Measurements from ENCODE around the gene TSFM.
"Not testable (repeated sequence)": the region's sequence is repeated elsewhere in the genome, so short reads cannot be mapped to it uniquely, and the experiment has no call there.

The TSFM gene

DNA sequence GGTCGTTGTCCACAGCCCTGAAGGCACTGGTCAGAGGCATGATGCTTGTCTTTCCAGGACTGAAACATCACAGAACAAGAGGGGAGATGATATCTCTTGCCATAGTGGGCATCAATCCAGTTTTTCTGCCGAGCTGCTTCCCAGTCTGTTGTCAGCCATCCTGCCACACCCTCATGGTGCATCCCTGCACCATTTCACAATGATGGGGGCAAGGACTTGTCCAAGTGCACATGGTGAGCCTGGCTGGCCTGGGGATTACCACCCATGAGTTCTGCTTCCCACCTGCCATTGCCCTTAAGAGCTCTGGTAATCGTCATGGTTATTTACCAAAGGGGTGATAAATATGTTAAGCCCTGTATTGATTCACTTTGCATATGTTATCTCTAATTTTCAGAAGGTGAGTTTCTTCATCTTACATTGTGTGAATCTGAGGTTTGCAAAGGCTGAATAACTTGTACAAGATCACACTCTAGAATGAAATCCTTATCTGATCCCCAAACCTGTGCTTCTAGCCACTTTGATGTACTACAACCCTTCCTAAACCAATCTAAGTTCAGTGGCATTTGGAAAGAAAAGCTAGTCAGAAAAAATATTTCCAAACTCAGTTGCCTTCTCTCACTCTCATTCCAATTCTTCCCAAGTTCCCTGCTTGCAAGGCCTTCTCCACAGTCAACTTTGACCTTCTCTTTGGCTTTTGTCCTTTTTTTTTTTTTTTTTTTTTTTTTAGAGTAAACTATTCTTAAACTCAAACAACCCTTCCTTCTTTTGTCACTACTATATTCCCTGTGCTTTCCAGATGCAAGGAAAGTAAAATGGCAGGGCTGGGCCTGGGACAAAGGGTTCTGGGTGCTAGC is 33.6 kb downstream of the TSFM start:
- DNase-seq: no peak

DNA sequence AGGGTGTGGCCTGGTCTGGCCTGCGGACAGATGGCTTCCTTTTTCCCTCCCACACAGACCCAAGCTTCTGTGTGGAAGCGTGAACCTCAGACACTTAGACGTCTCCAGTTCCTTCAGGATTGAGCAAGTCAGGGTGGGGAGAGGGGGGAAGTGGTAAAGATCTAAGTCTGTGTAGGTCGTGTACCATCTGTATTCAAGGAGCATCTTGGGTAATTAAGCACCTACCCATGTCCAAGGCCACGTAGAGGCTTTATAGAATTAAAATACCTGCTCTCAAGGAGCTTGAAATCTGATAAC is 34.2 kb downstream of the TSFM start:
- no peak for DNase-seq

GRCh38 chr12:57817261-57817989 is 34.8 kb downstream of the TSFM start:
- no peak for DNase-seq

GRCh38 chr12:57817990-57818331 is 35.4 kb downstream of the TSFM start:
- not testable (repeated sequence) for DNase-seq

GRCh38 chr12:57820119-57820518 is 37.5 kb downstream of the TSFM start:
- not testable (repeated sequence) for DNase-seq

DNA sequence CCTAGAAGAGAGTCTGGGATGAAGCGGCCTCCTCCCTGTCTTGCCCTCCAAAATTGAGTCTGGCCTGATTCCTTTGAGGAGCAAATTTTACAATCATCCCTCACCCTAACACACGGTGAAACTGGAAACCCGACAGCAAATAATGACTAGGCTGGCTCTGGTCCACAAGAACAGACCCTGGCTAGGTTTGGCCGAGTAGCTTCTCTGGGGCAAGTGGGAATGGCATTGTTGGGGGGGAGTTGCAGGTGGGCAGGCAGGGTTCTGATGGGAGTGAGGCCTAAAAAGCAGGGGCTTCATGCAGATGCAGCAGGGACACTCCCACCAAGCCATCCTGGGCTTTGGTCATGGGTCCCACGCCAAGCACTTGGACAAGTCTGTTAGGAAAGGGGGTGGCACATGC is 38.4 kb downstream of the TSFM start:
- DNase-seq: not testable (repeated sequence)

- DNase-seq: no peak
Measured at GRCh38 chr12:57821474-57822214, 39.1 kb downstream of the TSFM start.

DNA sequence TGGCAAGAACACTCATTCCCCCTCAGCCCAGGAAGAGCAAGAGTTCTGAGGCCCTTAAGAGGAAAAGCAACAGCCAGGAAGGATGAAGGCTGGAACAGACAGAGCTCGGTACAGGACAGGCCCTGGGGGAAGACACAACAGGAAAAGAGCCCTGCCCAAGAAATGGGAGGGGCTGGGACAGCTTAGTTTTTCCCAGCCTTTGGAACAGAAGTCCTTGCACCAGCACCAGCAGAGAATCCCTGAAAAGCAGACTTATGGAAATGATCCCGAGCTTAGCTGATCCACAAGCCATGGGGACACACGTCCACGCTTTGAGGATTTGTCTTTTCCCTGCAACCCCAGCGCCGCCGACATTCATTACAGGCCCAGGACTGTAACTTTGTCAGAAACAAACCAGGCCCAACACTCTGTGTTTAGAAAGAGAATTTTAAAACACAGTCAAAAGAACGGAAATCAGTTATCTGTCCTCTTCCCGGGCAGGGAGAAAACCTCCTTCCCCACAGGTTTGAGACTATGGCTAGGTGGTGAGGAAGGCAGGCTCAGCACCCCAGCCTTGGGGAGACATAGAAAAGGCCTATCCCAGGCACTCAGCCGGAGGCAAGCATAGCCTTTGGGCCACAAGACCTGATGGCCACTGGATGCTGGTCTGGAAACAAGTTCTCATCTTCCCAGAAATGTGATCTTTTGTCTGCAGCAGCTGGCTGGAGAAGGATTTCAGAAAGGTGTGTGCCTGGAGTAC is 40.0 kb downstream of the TSFM start:
- no peak for DNase-seq

DNA sequence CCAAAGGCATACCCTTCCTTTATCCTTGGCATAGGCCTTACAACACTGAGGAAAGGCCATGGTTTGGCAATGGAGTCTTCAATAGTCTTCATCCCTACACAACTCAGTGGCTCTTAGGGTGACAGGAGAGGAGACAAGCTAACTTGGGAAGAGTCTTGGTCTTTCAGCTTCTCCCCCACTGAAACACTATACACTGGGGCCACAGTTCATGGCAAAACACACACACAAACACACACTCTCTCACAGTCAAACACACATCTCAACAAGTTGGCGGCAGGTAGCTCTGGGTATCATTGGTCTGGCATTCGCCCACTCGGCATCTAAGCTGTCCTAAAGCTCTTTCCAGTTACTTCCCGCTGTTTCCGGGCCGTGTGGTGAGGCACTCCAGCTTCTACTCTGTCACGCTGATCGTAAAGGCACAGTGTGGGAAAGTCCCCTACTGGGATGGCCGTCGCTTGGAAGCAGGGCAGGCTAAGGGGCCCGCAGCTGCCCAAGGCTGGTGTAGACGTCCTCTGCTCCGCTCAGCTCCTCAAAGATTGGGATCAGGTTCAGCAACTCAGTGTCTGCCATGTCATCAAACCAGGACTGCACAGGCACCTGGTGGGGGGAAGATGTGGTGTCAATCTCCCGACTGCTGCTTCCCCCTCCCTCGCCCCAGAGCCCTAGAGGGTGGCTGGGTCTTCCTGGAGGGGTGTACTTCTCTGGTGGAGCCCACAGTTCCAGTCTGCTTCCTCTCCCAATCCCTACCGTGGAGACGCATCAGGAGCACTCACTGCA is 40.7 kb downstream of the TSFM start:
- DNase-seq: no peak

GRCh38 chr12:57823908-57824640 is 41.5 kb downstream of the TSFM start:
- no peak for DNase-seq

GRCh38 chr12:57825451-57825850 is 42.9 kb downstream of the TSFM start:
- no peak for DNase-seq

- DNase-seq: no peak
Measured at GRCh38 chr12:57826400-57826799, 43.8 kb downstream of the TSFM start.

DNA sequence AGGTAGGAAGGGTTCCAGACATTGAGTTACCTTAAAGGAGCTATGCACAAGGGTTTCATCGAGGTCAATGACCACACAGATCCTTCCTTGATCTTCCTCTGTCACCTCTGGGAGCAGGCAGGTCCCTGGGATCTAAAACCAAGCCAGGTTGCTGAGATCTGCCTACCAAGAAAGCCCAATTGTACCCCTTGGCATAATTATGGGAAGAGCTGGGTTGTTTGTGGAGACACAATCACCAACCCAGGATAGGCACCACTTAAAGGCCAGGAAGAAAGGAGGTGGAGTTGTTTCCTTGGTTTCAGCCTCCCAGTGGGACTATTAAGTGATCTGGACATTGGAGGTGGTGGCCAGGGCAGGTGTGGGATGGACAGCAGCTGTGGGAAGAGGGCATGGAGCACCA is 44.4 kb downstream of the TSFM start:
- no peak for DNase-seq

GRCh38 chr12:57829025-57829777 is 46.6 kb downstream of the TSFM start:
- no peak for DNase-seq

- no peak for DNase-seq
Measured at GRCh38 chr12:57830393-57830792, 47.8 kb downstream of the TSFM start.

DNA sequence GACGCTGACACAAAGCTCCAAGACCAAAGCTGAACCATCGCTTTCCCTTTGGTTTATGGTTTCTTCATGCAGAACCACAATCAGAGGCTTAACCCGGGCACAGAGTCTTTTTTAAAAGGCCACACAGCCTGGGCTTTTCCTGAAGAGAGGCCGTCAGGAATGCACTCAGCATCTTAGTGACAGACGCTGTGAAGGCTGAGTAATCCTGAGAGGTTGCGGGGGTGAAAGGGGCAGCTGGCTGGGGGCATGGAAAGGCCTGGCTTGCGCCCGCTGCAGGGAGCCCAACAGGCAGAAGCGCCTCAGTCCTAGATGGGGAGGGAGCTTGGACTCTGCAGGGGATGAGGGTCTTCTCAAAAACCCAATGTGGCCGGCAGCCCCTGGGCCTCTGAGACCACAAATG is 50.4 kb downstream of the TSFM start:
- no peak for DNase-seq

- DNase-seq: no peak
Measured at GRCh38 chr12:57833672-57834071, 51.1 kb downstream of the TSFM start.

DNA sequence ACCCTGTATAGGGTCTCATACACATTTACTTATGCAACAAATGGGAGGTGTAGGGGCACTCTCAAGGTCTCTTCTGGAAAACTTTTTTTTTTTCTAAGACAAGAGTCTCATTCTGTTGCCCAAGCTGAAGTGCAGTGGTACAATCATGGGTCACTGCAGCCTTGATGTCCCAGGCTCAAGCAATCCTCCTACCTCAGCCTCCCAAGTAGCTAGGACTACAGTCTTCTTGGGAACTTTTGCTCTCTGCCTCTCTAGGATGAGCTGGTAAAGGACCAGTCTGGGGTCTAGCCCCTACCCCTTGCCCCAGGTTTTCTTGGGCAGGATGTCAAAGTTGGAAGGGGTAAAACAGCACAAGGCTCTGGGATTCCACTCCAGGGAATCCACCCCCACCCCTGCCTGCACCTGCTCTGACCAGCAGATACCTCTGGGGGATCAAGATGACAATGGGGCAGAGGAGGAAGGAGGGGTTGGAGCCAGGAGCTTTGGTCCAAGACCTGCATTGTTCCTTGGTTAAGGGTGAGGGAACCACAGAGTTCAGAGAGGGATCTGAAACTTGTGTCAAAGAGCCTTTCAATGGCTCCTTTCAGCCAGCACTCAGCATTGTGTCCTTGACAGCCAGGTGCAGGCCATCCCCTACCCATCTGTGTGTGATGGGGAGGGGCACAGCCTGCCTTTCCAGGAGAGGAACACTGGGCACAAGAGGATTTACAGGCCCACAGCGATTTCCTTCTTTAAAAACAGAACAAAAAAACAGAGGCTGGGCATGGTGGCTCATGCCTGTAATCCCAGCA is 51.7 kb downstream of the TSFM start:
- no peak for DNase-seq

DNA sequence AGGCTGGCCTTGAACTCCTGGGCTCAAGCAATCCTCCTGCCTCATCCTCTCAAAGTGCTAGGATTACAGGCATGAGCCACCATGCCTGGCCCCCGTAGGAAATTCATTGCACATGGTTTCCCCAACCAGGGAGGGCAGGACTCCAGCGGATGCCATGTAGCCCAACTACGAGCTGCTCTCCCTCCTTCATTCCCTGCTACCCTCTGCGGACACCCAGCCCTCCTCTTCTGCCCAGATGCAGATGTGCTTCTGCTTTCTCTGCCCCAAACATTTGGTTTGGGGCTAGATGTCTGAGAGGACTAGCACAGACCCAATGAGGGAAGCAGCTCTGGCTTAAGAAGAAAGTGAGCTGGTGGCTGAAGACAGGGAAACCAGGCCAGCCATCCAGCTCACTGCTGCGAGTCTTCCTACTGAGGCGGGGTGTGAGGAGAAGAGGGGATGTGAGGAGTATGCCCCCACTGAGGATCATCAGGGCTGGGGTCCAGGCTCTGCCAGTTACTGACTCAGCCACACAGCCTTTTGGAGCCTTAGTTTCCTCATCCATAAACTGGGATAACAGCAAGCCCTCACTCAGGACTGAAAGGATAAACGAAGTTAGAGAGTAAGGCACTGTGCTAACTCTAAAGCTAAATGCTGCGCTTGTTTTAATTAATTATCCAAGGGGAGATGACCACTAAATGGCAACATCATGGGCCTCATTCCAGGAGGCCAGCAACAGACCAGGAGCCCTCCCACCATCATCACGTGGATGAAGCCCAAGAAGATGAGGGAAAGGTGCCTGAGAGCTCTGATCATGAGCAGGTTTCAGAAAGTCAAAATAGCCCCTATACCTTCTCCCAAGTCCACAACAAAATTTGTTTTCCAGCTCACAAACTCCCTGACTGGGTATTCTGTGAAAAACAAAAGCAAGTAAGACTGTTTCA is 53.0 kb downstream of the TSFM start:
- no peak for DNase-seq

All from activated CD4-positive, alpha-beta T cell treated with anti-CD3 and anti-CD28 coated beads, Interleukin-10, Interleukin-2, amounts not matched to agents 100 ng/mL and 50 ng/mL, durations not matched to agents 16 hours and 8 hours (primary cell).